Nephron (organoid): ENCODE measurements around the gene SYNJ2.

Source experiments
- H3K27ac Mint-ChIP-seq, 3 experiments: 2 replicates each; pipeline ENCODE4 v1.8.0; 2020; ENCODE audit warnings: mixed read lengths in 3 of 3, mild to moderate bottlenecking in 2 of 3, moderate library complexity in 1 of 3
- H3K27me3 Mint-ChIP-seq: 2 replicates; pipeline ENCODE4 v1.8.0; 2021; ENCODE audit warnings: low read depth, mild to moderate bottlenecking, moderate library complexity, mixed read lengths
- H3K36me3 Mint-ChIP-seq: 2 replicates; pipeline ENCODE4 v1.8.0; 2020; ENCODE audit warnings: low read depth, mixed read lengths
- H3K4me1 Mint-ChIP-seq: 2 replicates; pipeline ENCODE4 v1.8.0; 2020; ENCODE audit warnings: mixed read lengths
- H3K4me3 Mint-ChIP-seq, 3 experiments: 2 replicates each; pipeline ENCODE4 v1.8.0; 2020; ENCODE audit warnings: mild to moderate bottlenecking in 3 of 3, mixed read lengths in 3 of 3, moderate library complexity in 2 of 3
- H3K9me3 Mint-ChIP-seq: 2 replicates; pipeline ENCODE4 v1.8.0; 2020; ENCODE audit warnings: mixed read lengths
- CTCF ChIP-seq, 3 experiments: fragments of 200-600 bp; sonication (generic); IDR thresholded peaks; one replicate each; pipeline ENCODE4 v1.5.0; 2021; ENCODE audit warnings: antibody characterized with exemption in 3 of 3; ENCODE audit not compliant: unreplicated experiment in 3 of 3

Gene SYNJ2

GRCh38 chr6:158077676-158078075 lies 96.0 kb downstream of the SYNJ2 start:
- Mint-ChIP-seq H3K36me3 (peaks cover 46% of the 10 kb centered on the region), H3K4me3 (no peak overlapping the region), H3K27ac (no peak overlapping the region), H3K9me3 (no peaks in the 10 kb centered on the region), H3K27me3 (no peaks in the 10 kb centered on the region), H3K4me1 (peaks cover 7% of the 10 kb centered on the region)
- no peak for TF ChIP-seq CTCF (IDR thresholded peaks at IDR 0.05; ENCODE audit: unreplicated experiment in 3 of 3)

GRCh38 chr6:158078320-158078719 lies 96.7 kb downstream of the SYNJ2 start:
- TF ChIP-seq CTCF (IDR thresholded peaks at IDR 0.05; ENCODE audit: unreplicated experiment in 3 of 3): no peak
- no peak overlapping the region for H3K27ac Mint-ChIP-seq
- H3K36me3 Mint-ChIP-seq: peaks cover 53% of the 10 kb centered on the region
- peaks cover 7% of the 10 kb centered on the region for H3K4me1 Mint-ChIP-seq
- H3K4me3 Mint-ChIP-seq: no peak overlapping the region
- H3K27me3 Mint-ChIP-seq: no peaks in the 10 kb centered on the region
- no peaks in the 10 kb centered on the region for H3K9me3 Mint-ChIP-seq

GRCh38 chr6:158080849-158081656 lies 99.4 kb downstream of the SYNJ2 start:
- peaks cover 54% of the 10 kb centered on the region for H3K36me3 Mint-ChIP-seq
- H3K9me3 Mint-ChIP-seq: no peaks in the 10 kb centered on the region
- no peak overlapping the region for H3K27ac Mint-ChIP-seq
- H3K4me3 Mint-ChIP-seq: no peak overlapping the region
- no peaks in the 10 kb centered on the region for H3K27me3 Mint-ChIP-seq
- TF ChIP-seq CTCF (IDR thresholded peaks at IDR 0.05; ENCODE audit: unreplicated experiment in 3 of 3): no peak
- no peaks in the 10 kb centered on the region for H3K4me1 Mint-ChIP-seq

GRCh38 chr6:158081657-158081935 lies 99.9 kb downstream of the SYNJ2 start:
- H3K27me3 Mint-ChIP-seq: no peaks in the 10 kb centered on the region
- H3K36me3 Mint-ChIP-seq: peaks cover 52% of the 10 kb centered on the region
- no peak for TF ChIP-seq CTCF (IDR thresholded peaks at IDR 0.05; ENCODE audit: unreplicated experiment in 3 of 3)
- H3K4me1 Mint-ChIP-seq: no peaks in the 10 kb centered on the region
- H3K27ac Mint-ChIP-seq: no peak overlapping the region
- H3K4me3 Mint-ChIP-seq: no peak overlapping the region
- H3K9me3 Mint-ChIP-seq: no peaks in the 10 kb centered on the region

GRCh38 chr6:158083455-158084325 lies 102.0 kb downstream of the SYNJ2 start:
- H3K36me3 Mint-ChIP-seq: peaks cover 50% of the 10 kb centered on the region
- no peaks in the 10 kb centered on the region for H3K4me1 Mint-ChIP-seq
- no peak overlapping the region for H3K27ac Mint-ChIP-seq
- no peaks in the 10 kb centered on the region for H3K27me3 Mint-ChIP-seq
- no peaks in the 10 kb centered on the region for H3K9me3 Mint-ChIP-seq
- H3K4me3 Mint-ChIP-seq: no peak overlapping the region
- TF ChIP-seq CTCF (IDR thresholded peaks at IDR 0.05; ENCODE audit: unreplicated experiment in 3 of 3): no peak
